HG02852 (cell line): Measurements from ENCODE around the gene SPCS1.
"Not testable (repeated sequence)": the region's sequence is repeated elsewhere in the genome, so short reads cannot be mapped to it uniquely, and the experiment has no call there.

Experiments
- ATAC-seq: cut with Tn5 transposase; IDR thresholded peaks from one replicate; pipeline ENCODE4 v1.9.1; 2021; ENCODE audit warnings: mild to moderate bottlenecking, moderate library complexity; ENCODE audit not compliant: unreplicated experiment

Gene SPCS1

DNA sequence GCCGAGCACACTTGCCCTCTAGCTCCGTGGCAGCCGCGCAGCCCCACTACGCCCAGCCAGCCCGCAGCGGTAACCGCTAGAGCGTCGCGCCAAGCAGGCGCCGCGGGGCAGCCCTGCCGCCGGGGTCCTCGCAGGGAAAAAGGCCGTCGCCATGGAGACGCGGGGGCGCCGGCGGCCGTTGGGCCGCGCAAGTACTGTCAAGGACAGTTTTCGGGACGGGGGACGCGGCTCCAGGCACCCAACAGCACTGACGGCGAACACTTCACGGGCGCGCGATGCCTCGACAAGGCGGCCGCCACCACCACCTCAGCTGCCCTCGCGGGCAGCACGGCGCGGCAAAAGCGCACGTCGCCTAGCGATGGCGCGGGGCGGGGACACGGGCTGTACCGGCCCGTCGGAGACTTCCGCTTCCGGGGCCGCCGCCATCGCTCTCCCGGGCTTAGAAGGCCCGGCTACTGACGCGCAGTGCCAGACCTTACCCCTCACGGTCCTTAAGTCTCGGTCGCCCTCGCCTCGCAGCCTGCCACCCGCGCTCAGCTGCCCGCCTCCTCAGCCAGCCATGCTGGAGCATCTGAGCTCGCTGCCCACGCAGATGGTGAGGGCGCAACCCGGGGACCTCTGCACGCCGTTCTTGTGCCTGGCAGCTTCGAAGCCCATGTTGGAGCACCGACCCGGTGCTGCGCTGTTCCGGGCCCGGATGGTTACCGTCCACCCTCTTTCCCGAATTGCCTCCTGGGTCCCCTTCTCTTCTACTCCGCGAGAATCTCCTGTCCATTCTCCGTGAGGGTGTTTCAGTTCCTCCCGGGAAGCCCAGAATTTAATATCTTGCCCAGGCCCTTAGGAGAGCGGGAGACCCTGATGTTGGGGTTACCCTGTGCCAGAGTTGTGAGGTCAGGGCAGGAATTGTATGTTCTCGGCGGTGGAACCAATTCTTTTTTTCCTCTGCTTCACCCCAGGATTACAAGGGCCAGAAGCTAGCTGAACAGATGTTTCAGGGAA is at the start of gene SPCS1, which contains the start of gene GLT8D1:
Gene SPCS1, plus strand, starts transcription at position 419 of the 999 bp plus-strand sequence. Its CDS starts 141 bp downstream, at position 560.
Gene GLT8D1, minus strand, starts transcription at position 104 of the 999 bp plus-strand sequence. CDS start 5,331 bp downstream, outside the sequence.
- ATAC-seq, result peak; percentile 72

DNA sequence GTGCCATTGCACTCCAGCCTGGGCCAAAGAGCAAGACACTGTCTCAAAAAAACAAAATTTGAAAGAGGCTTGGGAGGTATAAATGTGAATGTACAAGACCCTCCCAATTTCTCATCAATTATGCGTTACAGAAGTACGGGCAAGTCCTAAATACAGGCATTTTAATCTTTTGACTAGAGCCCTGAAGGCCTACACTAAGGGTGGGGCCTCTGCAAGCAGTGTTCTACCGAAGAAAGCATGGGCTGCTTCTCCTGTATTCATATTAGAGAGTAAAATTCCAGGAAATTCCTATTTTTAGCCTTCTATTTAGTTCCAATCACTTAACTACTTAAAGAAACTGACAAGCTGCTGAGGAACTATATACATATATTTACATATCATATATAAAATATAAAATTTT is 45.9 kb upstream of the SPCS1 start:
- no peak for ATAC-seq

DNA sequence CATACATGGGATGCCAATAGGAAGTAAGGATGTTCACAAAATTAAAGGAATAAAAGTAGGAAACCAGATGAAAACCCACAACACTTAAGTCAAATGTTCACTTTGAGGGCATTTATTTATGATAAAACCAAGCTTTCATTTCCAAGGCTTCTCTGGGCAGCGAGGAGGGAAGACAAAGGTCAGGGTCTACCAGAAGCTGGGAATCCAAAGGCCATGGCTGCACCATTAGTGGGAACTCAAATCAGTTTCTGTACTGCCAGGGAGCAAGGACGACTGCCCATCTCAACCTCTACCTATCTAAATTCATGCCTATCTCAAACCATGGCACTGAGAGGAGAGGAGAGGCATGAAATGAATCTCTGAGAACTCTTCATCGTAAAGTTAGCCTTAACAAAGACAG is 42.8 kb upstream of the SPCS1 start:
- no peak for ATAC-seq

- peak; percentile 85 for ATAC-seq
Measured at GRCh38 chr3:52670621-52671521, 35.0 kb upstream of the SPCS1 start.

DNA sequence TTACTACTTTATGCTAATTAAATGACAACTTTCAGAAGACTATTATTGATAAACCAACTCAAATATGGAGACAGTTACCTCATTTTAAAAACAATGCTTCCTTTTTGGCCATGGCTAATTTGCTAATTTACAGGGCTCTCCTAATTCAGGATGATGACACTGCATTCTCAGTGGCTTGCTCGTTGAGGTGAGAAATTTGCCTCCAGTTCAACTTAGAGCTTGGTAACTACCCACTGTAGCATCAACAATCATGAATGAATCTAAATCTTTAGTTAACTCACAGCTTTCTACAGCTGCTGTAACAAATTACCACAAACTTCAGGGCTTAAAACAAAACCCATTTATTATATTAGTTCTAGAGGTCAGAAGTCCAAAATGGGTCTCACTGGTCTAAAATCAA is 34.2 kb upstream of the SPCS1 start:
- no peak for ATAC-seq

DNA sequence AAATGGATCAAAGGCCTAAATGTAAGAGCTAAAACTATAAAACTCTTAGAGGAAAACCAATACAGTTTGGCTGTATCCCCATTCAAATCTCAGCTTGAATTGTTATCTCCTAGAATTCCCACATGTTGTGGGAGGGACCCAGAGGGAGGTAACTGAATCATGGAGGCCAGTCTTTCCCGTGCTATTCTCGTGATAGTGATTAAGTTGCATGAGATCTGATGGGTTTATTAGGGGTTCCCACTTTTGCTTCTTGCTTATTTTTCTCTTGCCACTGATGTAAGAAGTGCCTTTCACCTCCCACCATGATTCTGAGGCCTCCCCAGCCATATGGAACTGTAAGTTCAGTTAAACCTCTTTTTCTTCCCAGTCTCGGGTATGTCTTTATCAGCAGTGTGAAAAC is 29.7 kb upstream of the SPCS1 start:
- not testable (repeated sequence) for ATAC-seq

DNA sequence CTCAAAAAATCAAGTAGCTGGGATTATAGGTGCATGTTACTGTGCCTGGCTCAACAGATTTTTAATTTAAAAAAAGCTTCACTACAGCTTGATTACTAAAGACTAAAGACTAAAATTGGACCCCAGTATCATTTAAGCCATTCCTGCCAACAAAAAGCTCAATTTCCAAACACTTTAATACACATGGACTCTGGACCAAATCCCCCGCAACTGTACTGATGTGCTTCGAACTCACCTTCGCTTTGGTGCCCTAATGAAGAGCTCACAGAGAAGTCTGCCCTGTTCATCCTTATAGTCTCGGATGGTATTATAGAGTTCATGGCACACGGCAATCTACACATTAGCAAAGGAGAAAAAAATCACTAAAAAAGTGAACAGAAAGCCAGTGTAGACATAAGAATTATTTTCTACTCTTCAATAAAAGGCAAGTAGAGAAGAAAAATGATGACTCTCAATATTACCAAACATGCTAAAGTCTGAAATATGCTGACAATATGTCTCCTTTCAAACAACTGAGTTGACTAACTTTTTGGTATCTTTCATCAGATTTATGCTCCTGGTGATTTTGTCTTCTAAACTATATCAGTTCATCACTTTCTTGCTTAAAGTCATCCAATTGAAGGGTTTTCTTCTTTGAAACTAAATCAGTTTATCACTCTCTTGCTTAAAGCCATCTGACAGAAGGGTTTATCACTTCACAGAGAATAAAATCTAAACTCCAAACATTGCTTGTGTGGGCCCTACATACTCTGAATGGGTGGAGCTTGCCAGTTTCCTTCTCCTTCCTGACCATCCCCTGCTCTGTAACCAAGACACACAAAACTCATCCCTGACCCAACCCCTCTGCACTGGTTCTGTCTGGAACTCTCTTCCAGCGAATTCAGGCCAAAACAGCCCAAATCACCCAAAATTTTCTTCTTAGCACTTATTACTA is 27.4 kb upstream of the SPCS1 start:
- ATAC-seq, result no peak

GRCh38 chr3:52679199-52679538 is 26.7 kb upstream of the SPCS1 start:
- ATAC-seq, result no peak

DNA sequence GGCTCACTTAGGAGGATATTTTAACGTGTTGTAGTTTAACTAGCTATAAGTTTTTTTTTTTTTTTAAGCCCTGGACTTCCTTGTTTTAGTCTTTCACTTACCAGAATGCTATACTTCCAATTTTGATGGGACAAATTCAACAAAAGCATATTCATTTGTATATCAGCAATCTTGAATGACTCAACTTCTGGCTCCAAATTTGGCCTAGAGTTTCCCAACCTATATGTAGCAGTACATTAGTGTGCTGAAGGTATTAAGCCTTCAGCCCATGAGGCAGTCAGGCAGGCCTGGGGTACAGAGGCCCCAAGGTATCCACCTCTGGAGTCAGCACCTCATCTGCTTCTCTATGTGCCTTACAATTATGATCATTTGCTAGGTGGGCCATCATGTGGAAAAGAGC is 26.1 kb upstream of the SPCS1 start:
- ATAC-seq, result no peak

GRCh38 chr3:52681596-52681995 is 24.3 kb upstream of the SPCS1 start:
- no peak for ATAC-seq

GRCh38 chr3:52682016-52682415 is 23.9 kb upstream of the SPCS1 start:
- no peak for ATAC-seq

- no peak for ATAC-seq
Measured at GRCh38 chr3:52683611-52684010, 22.3 kb upstream of the SPCS1 start.

- no peak for ATAC-seq
Measured at GRCh38 chr3:52684184-52684583, 21.7 kb upstream of the SPCS1 start.

DNA sequence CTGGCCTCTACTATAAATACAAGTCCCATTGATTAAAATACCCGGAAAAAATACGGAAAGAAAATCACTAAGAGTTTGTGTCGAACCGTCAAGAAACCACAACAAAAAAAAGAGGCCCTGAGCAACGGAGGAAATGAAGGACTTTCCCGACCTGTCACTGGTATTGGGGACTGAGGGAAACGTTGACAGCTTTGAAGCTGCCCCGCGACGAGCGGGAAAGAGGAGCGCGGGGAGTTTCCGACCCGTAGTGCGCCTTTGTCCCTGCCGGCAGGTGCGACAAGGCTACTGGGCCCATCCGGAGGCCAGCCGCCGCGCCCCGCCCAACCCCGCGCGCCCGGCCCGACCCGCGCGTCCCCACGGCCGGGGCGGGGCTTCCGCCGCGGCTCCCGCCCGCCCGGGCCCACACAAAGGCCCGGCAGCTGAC is 20.6 kb upstream of the SPCS1 start:
- peak; percentile 66 for ATAC-seq

DNA sequence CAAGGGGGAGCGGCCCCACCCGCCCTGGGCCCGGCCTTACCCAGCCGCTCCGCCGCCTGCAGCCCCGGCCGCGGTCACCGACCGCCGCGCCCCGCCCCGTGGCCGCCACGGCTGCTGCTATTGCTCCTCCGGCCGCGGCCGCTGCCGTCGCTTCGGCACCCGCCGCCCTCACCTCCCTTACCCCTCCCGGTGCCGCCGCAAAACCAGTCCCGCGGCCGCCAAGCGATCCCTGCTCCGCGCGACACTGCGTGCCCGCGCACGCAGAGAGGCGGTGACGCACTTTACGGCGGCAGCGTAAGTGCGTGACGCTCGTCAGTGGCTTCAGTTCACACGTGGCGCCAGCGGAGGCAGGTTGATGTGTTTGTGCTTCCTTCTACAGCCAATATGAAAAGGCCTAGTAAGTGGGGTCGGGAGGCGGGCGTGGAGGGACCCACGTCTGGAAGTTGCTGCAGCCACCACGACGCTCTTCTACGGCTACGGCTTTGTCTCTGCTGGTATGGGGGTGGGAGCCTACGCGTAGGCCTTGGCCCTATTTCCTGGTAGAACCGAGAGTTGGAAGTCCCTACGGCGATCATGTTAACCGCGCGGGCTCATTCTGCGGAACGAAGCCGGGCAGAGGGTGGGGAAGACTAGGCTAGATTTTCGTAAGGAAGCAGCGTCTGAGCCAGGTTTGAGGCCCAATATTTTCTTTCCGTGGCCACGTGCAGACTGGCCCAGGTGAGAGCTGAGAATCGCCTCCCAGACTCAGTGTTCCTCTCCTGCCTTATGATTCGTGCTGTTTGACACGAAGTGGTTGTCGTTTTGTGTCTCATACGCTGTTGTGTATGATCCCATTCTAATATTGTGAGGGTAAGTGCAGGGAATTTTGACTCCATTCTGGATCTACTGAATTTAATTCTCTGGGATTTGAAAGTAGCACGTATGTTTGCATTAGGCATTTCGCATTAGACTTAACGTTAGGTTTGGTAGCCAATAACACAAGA is 19.9 kb upstream of the SPCS1 start, which contains the start of the genes GNL3 and PBRM1:
Gene GNL3, plus strand, starts transcription at position 324 of the 983 bp plus-strand sequence. Its CDS starts 61 bp downstream, at position 385.
Gene PBRM1, minus strand, starts transcription at position 205 of the 983 bp plus-strand sequence.
- ATAC-seq, result peak; percentile 61

- no peak for ATAC-seq
Measured at GRCh38 chr3:52688266-52688665, 17.6 kb upstream of the SPCS1 start.

GRCh38 chr3:52689151-52689550 is 16.8 kb upstream of the SPCS1 start:
- no peak for ATAC-seq

DNA sequence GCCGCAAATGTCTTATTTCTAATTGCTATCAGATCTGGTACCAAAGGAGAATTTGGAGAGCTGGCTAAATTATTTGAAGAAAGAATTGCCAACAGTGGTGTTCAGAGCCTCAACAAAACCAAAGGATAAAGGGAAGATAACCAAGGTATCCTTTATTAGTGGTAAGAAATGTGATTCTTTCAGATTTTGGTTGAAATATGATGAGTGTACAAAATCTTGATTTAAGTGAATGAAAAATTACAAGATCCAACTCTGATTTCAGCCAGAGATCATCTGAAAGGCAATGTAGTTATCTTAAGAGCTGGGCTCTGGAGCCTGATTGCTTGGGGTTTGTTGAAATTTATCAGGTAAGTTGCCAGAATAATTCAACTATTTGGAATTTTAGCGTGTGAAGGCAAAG is 15.3 kb upstream of the SPCS1 start:
- no peak for ATAC-seq

DNA sequence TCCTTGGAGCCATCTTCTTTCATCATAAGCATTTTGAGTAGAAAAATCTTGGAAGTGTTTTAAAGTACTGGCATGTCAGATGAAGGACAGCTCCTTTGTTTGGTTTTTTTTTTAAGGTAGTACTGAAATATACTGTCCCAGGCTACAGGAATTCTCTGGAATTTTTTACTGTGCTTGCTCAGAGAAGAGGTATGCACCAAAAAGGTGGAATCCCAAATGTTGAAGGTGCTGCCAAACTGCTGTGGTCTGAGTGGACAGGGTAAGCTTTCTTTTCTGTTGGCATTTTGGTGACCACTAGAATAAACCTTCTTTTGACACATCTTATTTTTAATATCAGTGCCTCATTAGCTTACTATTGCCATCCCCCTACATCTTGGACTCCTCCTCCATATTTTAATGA is 12.8 kb upstream of the SPCS1 start:
- ATAC-seq, result no peak
